HG03097 (cell line): ENCODE results near the gene C1QTNF5.

Experiments used
- ATAC-seq: cut with Tn5 transposase; IDR thresholded peaks from one replicate; pipeline ENCODE4 v1.9.1; 2021; ENCODE audit not compliant: unreplicated experiment, low FRiP score

Gene C1QTNF5

GRCh38 chr11:119300198-119300964 lies 40.3 kb downstream of the C1QTNF5 start:
- no peak for ATAC-seq

GRCh38 chr11:119299416-119299815 lies 41.3 kb downstream of the C1QTNF5 start:
- ATAC-seq: no peak

GRCh38 chr11:119298726-119299125 lies 42.0 kb downstream of the C1QTNF5 start:
- ATAC-seq: no peak

GRCh38 chr11:119297938-119298337 lies 42.7 kb downstream of the C1QTNF5 start:
- no peak for ATAC-seq

GRCh38 chr11:119295178-119295577 lies 45.5 kb downstream of the C1QTNF5 start:
- no peak for ATAC-seq

GRCh38 chr11:119293461-119293860 lies 47.2 kb downstream of the C1QTNF5 start:
- no peak for ATAC-seq

- no peak for ATAC-seq
Measured at GRCh38 chr11:119290894-119291497, 49.7 kb downstream of the C1QTNF5 start.
